Thoracic aorta (tissue), 2 donors: ENCODE data around the gene TMX4. TPM values are rescaled to one million over a fixed set of nuclear protein-coding genes. Genes with fewer than 3 reads are reported as not detected.
"Not testable (repeated sequence)": the region's sequence is repeated elsewhere in the genome, so short reads cannot be mapped to it uniquely, and the experiment has no call there.

Experiments used
- ATAC-seq: fragments of 150-250 bp; one replicate; pipeline ENCODE4 v1.8.0; 2017; ENCODE audit warnings: low read depth; ENCODE audit not compliant: insufficient number of reproducible peaks, low FRiP score
- DNase-seq: peaks from one replicate; pipeline ENCODE4 v3.0.0-alpha.2; 2020; ENCODE audit warnings: low spot score
- H3K27ac ChIP-seq, 2 donors: fragments of 200-600 bp; sonication (generic); 1 replicate in 1 of 2; 2 replicates in 1 of 2; pipeline ENCODE4 v1.5.1; 2016; ENCODE audit warnings: mild to moderate bottlenecking in 2 of 2, moderate library complexity in 2 of 2
- H3K27me3 ChIP-seq: fragments of 200-600 bp; sonication (generic); replicated peaks from 2 replicates; pipeline ENCODE4 v1.6.0; 2016; ENCODE audit warnings: mild to moderate bottlenecking; ENCODE audit not compliant: insufficient read depth
- H3K36me3 ChIP-seq: fragments of 200-600 bp; sonication (generic); one replicate; pipeline ENCODE4 v1.5.1; 2016
- H3K4me1 ChIP-seq, 2 donors: fragments of 200-600 bp; sonication (generic); 1 replicate in 1 of 2; 2 replicates in 1 of 2; pipeline versions ENCODE4 v1.5.1 to v1.6.0; 2016; ENCODE audit warnings: low read depth in 2 of 2, mild to moderate bottlenecking in 1 of 2; ENCODE audit not compliant: control insufficient read depth in 1 of 2
- H3K4me3 ChIP-seq: fragments of 200-600 bp; sonication (generic); 2 replicates; pipeline ENCODE4 v1.5.1; 2016; ENCODE audit warnings: mild to moderate bottlenecking
- H3K9me3 ChIP-seq: fragments of 200-600 bp; sonication (generic); 2 replicates; pipeline ENCODE4 v1.5.1; 2016
- total RNA-seq, 2 donors: library from RNA; depleted of rRNA; stranded (reverse); fragments of >200 nt; gene quantifications; one replicate each; pipeline versions ENCODE4 v1.1.0 to v1.2.3, GENCODE V29; 2016
- TF ChIP-seq, protein P1 (sequence below): fragments of 200-600 bp; sonication (generic); IDR thresholded peaks from one replicate; pipeline ENCODE4 v1.5.1; 2019; ENCODE audit warnings: antibody characterized with exemption

TMX4 gene
- total RNA-seq, 2 donors from 2014 or later = 39.9 to 53.5 TPM

DNA sequence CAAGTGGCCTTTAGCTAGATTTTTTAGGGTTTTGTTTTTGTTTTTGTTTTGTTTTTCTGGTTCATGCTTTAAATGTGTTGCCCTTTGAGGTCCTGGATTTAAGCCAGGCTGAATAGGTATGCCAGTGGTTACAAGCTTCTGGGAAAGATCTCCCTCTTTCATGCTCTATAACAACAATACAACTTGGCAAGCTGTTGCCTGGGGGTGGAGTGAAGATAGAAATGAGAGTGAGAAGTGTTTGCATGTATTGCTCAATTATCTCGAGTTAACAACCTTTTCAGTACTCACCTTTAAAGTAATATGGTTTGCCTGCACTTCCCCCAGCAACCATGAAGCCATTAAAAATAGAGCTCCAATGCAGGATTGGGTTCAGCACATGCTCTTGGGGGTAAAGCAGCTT lies 60.1 kb downstream of the TMX4 start:
- no peaks in the 10 kb centered on the region for H3K4me1 ChIP-seq
- ATAC-seq = no peak
- H3K9me3 ChIP-seq = no peaks in the 10 kb centered on the region
- TF ChIP-seq, protein P1, sequence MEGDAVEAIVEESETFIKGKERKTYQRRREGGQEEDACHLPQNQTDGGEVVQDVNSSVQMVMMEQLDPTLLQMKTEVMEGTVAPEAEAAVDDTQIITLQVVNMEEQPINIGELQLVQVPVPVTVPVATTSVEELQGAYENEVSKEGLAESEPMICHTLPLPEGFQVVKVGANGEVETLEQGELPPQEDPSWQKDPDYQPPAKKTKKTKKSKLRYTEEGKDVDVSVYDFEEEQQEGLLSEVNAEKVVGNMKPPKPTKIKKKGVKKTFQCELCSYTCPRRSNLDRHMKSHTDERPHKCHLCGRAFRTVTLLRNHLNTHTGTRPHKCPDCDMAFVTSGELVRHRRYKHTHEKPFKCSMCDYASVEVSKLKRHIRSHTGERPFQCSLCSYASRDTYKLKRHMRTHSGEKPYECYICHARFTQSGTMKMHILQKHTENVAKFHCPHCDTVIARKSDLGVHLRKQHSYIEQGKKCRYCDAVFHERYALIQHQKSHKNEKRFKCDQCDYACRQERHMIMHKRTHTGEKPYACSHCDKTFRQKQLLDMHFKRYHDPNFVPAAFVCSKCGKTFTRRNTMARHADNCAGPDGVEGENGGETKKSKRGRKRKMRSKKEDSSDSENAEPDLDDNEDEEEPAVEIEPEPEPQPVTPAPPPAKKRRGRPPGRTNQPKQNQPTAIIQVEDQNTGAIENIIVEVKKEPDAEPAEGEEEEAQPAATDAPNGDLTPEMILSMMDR = no peak
- no peak overlapping the region for H3K4me3 ChIP-seq
- no peaks in the 10 kb centered on the region for H3K36me3 ChIP-seq
- H3K27me3 ChIP-seq = no peaks in the 10 kb centered on the region
- H3K27ac ChIP-seq = no peak overlapping the region
- DNase-seq = no peak

DNA sequence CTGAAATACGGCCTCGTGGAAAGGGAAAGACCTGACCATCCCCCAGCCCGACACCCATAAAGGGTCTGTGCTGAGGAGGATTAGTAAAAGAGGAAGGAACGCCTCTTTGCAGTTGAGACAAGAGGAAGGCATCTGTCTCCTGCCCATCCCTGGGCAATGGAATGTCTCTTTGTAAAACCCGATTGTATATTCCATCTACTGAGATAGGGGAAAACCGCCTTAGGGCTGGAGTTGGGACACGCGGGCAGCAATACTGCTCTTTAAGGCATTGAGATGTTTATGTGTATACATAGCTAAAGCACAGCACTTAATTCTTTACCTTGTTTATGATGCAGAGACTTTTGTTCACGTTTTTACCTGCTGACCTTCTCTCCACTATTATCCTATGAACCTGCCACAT lies 63.0 kb downstream of the TMX4 start:
- H3K27me3 ChIP-seq, ATAC-seq, H3K27ac ChIP-seq, H3K36me3 ChIP-seq, DNase-seq, H3K4me1 ChIP-seq, H3K9me3 ChIP-seq, H3K4me3 ChIP-seq: not testable (repeated sequence)

DNA sequence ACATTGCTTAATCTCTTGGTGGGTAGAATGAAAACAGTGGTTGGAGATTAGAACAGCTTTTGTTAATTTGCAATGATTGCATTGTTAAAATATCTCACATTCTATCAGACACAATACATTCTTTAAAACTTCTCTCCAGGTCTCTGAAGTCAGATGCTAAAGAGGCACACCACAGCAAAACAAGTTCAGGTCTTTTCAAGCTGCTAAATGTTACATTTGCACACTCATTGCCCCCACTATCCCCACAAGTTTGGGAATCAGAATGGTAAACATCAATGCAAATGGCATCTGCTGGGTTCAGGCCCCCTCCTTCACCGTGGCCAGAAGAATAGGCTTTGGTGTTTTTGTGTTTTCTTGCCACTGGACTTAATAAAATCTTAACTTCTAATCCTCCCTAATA lies 69.2 kb downstream of the TMX4 start:
- Histone ChIP-seq H3K27me3 (no peaks in the 10 kb centered on the region), H3K27ac (no peak overlapping the region), H3K4me1 (no peaks in the 10 kb centered on the region), H3K4me3 (no peak overlapping the region), H3K36me3 (no peaks in the 10 kb centered on the region), H3K9me3 (no peaks in the 10 kb centered on the region)
- DNase-seq (no peak), ATAC-seq (no peak)
- TF ChIP-seq, protein P1 = no peak

DNA sequence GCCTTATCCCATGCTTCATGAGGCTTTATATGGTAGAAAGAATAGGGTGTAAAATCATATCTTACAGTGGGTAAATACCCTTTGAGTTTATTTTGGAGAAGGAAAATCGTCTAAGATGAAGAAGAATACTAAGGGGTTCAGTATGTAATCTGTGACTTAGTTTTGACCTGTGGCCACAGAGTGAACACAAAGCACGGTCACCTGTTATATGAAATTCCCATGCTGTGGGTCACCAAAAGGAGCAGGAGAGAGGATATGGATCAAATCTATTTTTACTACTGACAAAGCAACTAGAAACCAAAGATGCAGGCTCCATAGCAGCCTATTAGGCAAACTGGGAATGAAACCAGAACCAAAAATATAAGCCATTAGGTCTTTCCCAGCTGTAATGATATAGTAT lies 75.7 kb downstream of the TMX4 start:
- no peak for ATAC-seq
- no peak overlapping the region for H3K27ac ChIP-seq
- TF ChIP-seq, protein P1 = no peak
- H3K4me1 ChIP-seq = no peaks in the 10 kb centered on the region
- no peak for DNase-seq
- no peaks in the 10 kb centered on the region for H3K27me3 ChIP-seq
- no peaks in the 10 kb centered on the region for H3K9me3 ChIP-seq
- no peaks in the 10 kb centered on the region for H3K36me3 ChIP-seq
- no peak overlapping the region for H3K4me3 ChIP-seq

DNA sequence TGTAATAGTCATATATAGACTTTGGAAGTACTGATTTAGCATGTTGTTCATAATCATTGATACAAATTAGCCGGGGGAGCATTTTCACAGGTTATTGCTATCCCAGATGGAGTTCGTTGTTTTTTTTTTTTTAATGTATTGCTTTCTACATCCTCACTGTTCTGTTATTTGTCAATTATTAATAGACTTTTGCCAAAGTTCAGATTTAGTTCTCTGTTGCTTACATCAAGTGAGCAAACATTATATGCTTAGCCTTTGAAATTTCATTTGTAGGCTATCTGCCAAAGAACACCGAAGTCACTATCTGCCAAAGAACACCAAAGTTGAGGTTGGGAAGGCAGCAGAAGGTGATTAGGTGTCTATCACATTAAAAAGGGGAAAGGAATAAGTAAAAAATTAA lies 79.2 kb downstream of the TMX4 start, which contains the start of gene HAO1:
HAO1 (minus strand) TSS at position 118 of the 400 bp plus-strand sequence; CDS start at position 82, 36 bp downstream.
- DNase-seq (no peak), ATAC-seq (no peak)
- TF ChIP-seq, protein P1 = no peak
- Histone ChIP-seq H3K36me3 (no peaks in the 10 kb centered on the region), H3K4me1 (peaks cover 0 to 5% of the 10 kb centered on the region in 2 donors), H3K4me3 (no peak within 1 kb of the TSS), H3K27me3 (no peaks in the 10 kb centered on the region), H3K9me3 (no peaks in the 10 kb centered on the region), H3K27ac (no peak within 1 kb of the TSS)

DNA sequence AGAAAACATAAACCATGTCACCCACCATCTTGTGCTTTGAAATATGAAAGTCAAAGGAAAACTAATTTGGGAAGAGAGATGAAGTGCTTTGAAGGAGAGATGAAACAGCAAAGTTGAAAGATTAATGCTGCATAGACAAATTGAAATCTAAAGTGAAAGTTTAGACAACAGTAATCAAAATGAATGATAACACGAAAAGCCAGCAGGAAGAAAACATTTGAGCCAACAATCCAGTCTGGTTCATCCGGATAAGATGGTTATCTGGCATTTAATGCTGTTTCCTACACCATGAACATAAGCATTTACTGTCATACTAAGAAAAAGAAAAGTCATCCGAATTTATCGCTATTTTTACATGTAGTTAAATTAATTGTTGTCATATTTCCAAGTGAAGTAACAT lies 79.9 kb downstream of the TMX4 start:
- DNase-seq = no peak
- ATAC-seq = no peak

More for the DNA sequence above, 79.9 kb downstream of the TMX4 start:
- H3K9me3 ChIP-seq = no peaks in the 10 kb centered on the region
- peaks cover 0 to 5% of the 10 kb centered on the region in 2 donors for H3K4me1 ChIP-seq
- H3K27me3 ChIP-seq = no peaks in the 10 kb centered on the region
- H3K36me3 ChIP-seq = no peaks in the 10 kb centered on the region
- H3K27ac ChIP-seq = no peak overlapping the region
- TF ChIP-seq, protein P1 = no peak
- H3K4me3 ChIP-seq = no peak overlapping the region
